Suprapubic skin (tissue), 4 donors: ENCODE data around the gene SUGCT. TPM values are rescaled to one million over a fixed set of nuclear protein-coding genes. Genes with fewer than 3 reads are reported as not detected.

Source experiments
- DNase-seq, 2 donors: peaks; one replicate each; pipeline ENCODE4 v3.0.0-alpha.2; 2019; ENCODE audit warnings: low spot score in 2 of 2
- H3K27ac ChIP-seq: fragments of 200-600 bp; sonication (generic); one replicate; pipeline ENCODE4 v1.5.1; 2019
- H3K27me3 ChIP-seq: fragments of 200-600 bp; sonication (generic); one replicate; pipeline ENCODE4 v1.5.1; 2019
- H3K36me3 ChIP-seq: fragments of 200-600 bp; sonication (generic); one replicate; pipeline ENCODE4 v1.5.1; 2019
- H3K4me1 ChIP-seq: fragments of 200-600 bp; sonication (generic); one replicate; pipeline ENCODE4 v1.5.1; 2019
- H3K4me3 ChIP-seq: fragments of 200-600 bp; sonication (generic); one replicate; pipeline ENCODE4 v1.5.1; 2019; ENCODE audit warnings: mild to moderate bottlenecking
- H3K9me3 ChIP-seq: fragments of 200-600 bp; sonication (generic); one replicate; pipeline ENCODE4 v1.5.1; 2019
- EP300 ChIP-seq: sonication (generic); formaldehyde crosslinking; IDR thresholded peaks from one replicate; pipeline ENCODE4 v1.6.1; 2017; ENCODE audit warnings: antibody characterized with exemption
- POLR2A ChIP-seq, 2 donors: fragments of 450-650 bp; IDR thresholded peaks; one replicate each; pipeline ENCODE4 v1.6.1; 2017; ENCODE audit warnings: antibody characterized with exemption in 2 of 2, mild to moderate bottlenecking in 2 of 2, moderate library complexity in 2 of 2
- POLR2AphosphoS5 ChIP-seq, 3 donors: sonication (generic); formaldehyde crosslinking; IDR thresholded peaks; one replicate each; pipeline ENCODE4 v1.6.1; 2017; ENCODE audit warnings: antibody characterized with exemption in 3 of 3
- WGBS: methylation state at CpG from one replicate; pipeline ENCODE4 v1.1.5; 2018; 5-methylcytosine and 5-hydroxymethylcytosine counted together
- total RNA-seq, 4 donors: library from RNA; depleted of rRNA; stranded (reverse); fragments of >200 nt; gene quantifications; one replicate each; pipeline ENCODE4 v1.1.0, GENCODE V29; 2016
- TF ChIP-seq, protein P1 (sequence below), 2 donors: fragments of 200-600 bp in 1 of 2; fragments of 450-650 bp in 1 of 2; sonication (generic) in 1 of 2; IDR thresholded peaks; one replicate each; pipeline ENCODE4 v1.5.1; 2016 to 2019; ENCODE audit warnings: antibody characterized with exemption in 2 of 2, mild to moderate bottlenecking in 1 of 2, moderate library complexity in 1 of 2

SUGCT gene
- total RNA-seq, 4 donors from 2014 or later = 0.73 to 2.2 (median 0.98) TPM; not detected in 1

- 63% methylated on average over 16 of the region's 16 CpGs for WGBS
- Histone ChIP-seq H3K27ac (no peak overlapping the region), H3K4me3 (no peak overlapping the region), H3K27me3 (no peaks in the 10 kb centered on the region), H3K9me3 (peaks cover 10% of the 10 kb centered on the region), H3K4me1 (peaks cover 9% of the 10 kb centered on the region), H3K36me3 (no peaks in the 10 kb centered on the region)
- DNase-seq = no peak
- no peak for TF ChIP-seq EP300
Observed at GRCh38 chr7:40899636-40900507, 765.1 kb downstream of the SUGCT start.

GRCh38 chr7:40903872-40904271, 769.1 kb downstream of the SUGCT start:
- TF ChIP-seq, protein P1, sequence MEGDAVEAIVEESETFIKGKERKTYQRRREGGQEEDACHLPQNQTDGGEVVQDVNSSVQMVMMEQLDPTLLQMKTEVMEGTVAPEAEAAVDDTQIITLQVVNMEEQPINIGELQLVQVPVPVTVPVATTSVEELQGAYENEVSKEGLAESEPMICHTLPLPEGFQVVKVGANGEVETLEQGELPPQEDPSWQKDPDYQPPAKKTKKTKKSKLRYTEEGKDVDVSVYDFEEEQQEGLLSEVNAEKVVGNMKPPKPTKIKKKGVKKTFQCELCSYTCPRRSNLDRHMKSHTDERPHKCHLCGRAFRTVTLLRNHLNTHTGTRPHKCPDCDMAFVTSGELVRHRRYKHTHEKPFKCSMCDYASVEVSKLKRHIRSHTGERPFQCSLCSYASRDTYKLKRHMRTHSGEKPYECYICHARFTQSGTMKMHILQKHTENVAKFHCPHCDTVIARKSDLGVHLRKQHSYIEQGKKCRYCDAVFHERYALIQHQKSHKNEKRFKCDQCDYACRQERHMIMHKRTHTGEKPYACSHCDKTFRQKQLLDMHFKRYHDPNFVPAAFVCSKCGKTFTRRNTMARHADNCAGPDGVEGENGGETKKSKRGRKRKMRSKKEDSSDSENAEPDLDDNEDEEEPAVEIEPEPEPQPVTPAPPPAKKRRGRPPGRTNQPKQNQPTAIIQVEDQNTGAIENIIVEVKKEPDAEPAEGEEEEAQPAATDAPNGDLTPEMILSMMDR (IDR thresholded peaks at IDR 0.05) = no peak
- H3K4me3 ChIP-seq = no peak overlapping the region
- no peaks in the 10 kb centered on the region for H3K36me3 ChIP-seq
- WGBS = 92% methylated on average over 10 of the region's 10 CpGs
- H3K27ac ChIP-seq = no peak overlapping the region
- H3K9me3 ChIP-seq = no peaks in the 10 kb centered on the region
- DNase-seq = no peak
- no peaks in the 10 kb centered on the region for H3K27me3 ChIP-seq
- peaks cover 6% of the 10 kb centered on the region for H3K4me1 ChIP-seq

DNA sequence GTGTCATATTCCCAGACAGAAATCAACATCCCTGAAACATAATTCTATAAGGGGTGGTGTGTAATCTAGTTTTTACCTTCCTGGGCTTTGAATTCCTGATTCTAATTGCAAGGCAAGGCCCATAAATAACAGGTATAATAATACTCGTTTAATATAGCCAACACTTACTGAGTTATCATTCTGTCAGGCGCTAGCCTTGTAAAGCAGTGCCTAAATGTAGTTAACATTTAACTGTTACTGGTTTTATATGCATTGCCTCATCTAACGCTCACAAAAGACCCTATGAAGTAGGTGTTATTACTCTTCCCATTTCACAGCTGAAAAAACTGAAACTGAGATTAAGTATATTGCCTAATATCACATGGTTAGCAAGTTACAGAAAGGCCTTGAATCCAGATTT, 772.5 kb downstream of the SUGCT start:
- no peak for DNase-seq
- H3K9me3 ChIP-seq = no peaks in the 10 kb centered on the region
- H3K27me3 ChIP-seq = no peaks in the 10 kb centered on the region
- H3K4me3 ChIP-seq = no peak overlapping the region
- H3K27ac ChIP-seq = no peak overlapping the region
- TF ChIP-seq, protein P1 (IDR thresholded peaks at IDR 0.05) = no peak
- TF ChIP-seq POLR2A (IDR thresholded peaks at IDR 0.05) (no peak), EP300 (no peak), POLR2AphosphoS5 (IDR thresholded peaks at IDR 0.05) (no peak)
- H3K4me1 ChIP-seq = no peaks in the 10 kb centered on the region
- WGBS = 84% methylated on average over 3 of the region's 3 CpGs
- no peaks in the 10 kb centered on the region for H3K36me3 ChIP-seq

DNA sequence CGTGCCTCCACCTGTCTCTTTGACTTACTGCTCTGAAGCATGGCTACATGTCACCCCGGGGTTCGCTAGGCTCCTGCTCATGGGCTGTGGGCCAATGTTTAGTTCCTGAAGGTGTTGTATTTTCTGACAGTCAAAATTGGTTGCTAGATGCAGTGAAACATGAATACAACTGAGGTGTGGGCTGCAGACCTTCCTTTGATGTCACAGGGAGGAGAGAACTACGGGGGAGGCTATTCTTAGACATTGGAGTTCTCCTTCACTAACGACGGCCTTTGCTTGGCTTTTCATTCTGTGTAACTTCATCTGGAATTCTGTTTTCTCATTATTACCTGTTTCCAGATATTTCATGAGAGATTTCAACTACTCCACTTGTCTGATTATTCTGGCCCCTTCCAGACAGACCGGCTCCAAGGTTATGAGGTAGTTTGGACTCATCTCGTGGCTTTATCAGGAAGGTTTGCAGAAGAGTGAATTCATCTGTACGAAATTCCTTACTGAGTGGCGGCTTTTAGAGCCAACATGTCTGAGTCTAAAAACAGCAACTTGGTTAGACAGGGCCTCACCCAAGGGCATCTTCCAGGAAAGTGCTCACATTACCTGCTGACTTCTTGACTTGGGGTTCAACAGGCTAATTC, 774.7 kb downstream of the SUGCT start:
- 74% methylated on average over 10 of the region's 10 CpGs for WGBS
- H3K4me3 ChIP-seq = no peak overlapping the region
- H3K27ac ChIP-seq = no peak overlapping the region
- no peaks in the 10 kb centered on the region for H3K36me3 ChIP-seq
- H3K4me1 ChIP-seq = no peaks in the 10 kb centered on the region
- no peaks in the 10 kb centered on the region for H3K9me3 ChIP-seq
- no peak for TF ChIP-seq EP300
- TF ChIP-seq POLR2A (IDR thresholded peaks at IDR 0.05) = no peak
- TF ChIP-seq, protein P1 (IDR thresholded peaks at IDR 0.05) = no peak
- TF ChIP-seq POLR2AphosphoS5 (IDR thresholded peaks at IDR 0.05) = no peak
- no peaks in the 10 kb centered on the region for H3K27me3 ChIP-seq
- DNase-seq = no peak

Other genes starting within 250 kb of the SUGCT start
- gene CDK13, start 184.7 kb upstream of the SUGCT start, total RNA-seq = 100 to 1,000 TPM in 1 of 4 donors, 10 to 100 TPM in 3; 47.1 to 123 (median 75.5) TPM
- gene MPLKIP, start 383 bp upstream of the SUGCT start, total RNA-seq = 10 to 100 TPM; 24.7 to 44.8 (median 29.9) TPM